ENCODE results near the gene MYOCD.

The MYOCD gene

GRCh38 chr17:12709063-12709462 lies 43.4 kb downstream of the MYOCD start:
- H3K9me3 Mint-ChIP-seq: peaks cover 0 to 1% of the 10 kb centered on the region in 2 donors
- no peaks in the 10 kb centered on the region for H3K27me3 Mint-ChIP-seq
- ATAC-seq (replicated peaks) (no peak), DNase-seq (no peak)
- H3K4me1 Mint-ChIP-seq: no peaks in the 10 kb centered on the region
- H3K36me3 Mint-ChIP-seq: no peaks in the 10 kb centered on the region
- no peak overlapping the region for H3K4me3 Mint-ChIP-seq
- no peak overlapping the region for H3K27ac Mint-ChIP-seq

GRCh38 chr17:12712415-12712814 lies 46.7 kb downstream of the MYOCD start:
- ATAC-seq (replicated peaks): no peak
- H3K4me3 Mint-ChIP-seq: no peak overlapping the region
- no peak for DNase-seq
- H3K36me3 Mint-ChIP-seq: no peaks in the 10 kb centered on the region
- H3K27me3 Mint-ChIP-seq: peaks cover 6% of the 10 kb centered on the region in 2 donors
- H3K27ac Mint-ChIP-seq: no peak overlapping the region
- peaks cover 1 to 4% of the 10 kb centered on the region in 2 donors for H3K9me3 Mint-ChIP-seq
- H3K4me1 Mint-ChIP-seq: no peaks in the 10 kb centered on the region

GRCh38 chr17:12712941-12713340 lies 47.3 kb downstream of the MYOCD start:
- ATAC-seq (replicated peaks) (no peak), DNase-seq (no peak)
- H3K36me3 Mint-ChIP-seq: no peaks in the 10 kb centered on the region
- no peak overlapping the region for H3K4me3 Mint-ChIP-seq
- no peak overlapping the region for H3K27ac Mint-ChIP-seq
- peaks cover 1 to 5% of the 10 kb centered on the region in 2 donors for H3K9me3 Mint-ChIP-seq
- peaks cover 6 to 7% of the 10 kb centered on the region in 2 donors for H3K27me3 Mint-ChIP-seq
- H3K4me1 Mint-ChIP-seq: no peaks in the 10 kb centered on the region

- H3K4me1 Mint-ChIP-seq: no peaks in the 10 kb centered on the region
- ATAC-seq (replicated peaks): no peak
- no peaks in the 10 kb centered on the region for H3K36me3 Mint-ChIP-seq
- peaks cover 5 to 10% of the 10 kb centered on the region in 2 donors for H3K27me3 Mint-ChIP-seq
- peaks cover 4 to 14% of the 10 kb centered on the region in 2 donors for H3K9me3 Mint-ChIP-seq
- H3K4me3 Mint-ChIP-seq: no peak overlapping the region
- DNase-seq: no peak
- H3K27ac Mint-ChIP-seq: no peak overlapping the region
Measured at GRCh38 chr17:12719948-12720347, 54.3 kb downstream of the MYOCD start.

GRCh38 chr17:12721581-12721980 lies 55.9 kb downstream of the MYOCD start:
- Mint-ChIP-seq H3K4me1 (no peaks in the 10 kb centered on the region), H3K36me3 (no peaks in the 10 kb centered on the region), H3K27ac (no peak overlapping the region), H3K4me3 (no peak overlapping the region), H3K27me3 (peaks cover 0 to 6% of the 10 kb centered on the region in 2 donors), H3K9me3 (peaks cover 4 to 10% of the 10 kb centered on the region in 2 donors)
- DNase-seq (no peak), ATAC-seq (replicated peaks) (no peak)

GRCh38 chr17:12722282-12722681 lies 56.6 kb downstream of the MYOCD start:
- no peaks in the 10 kb centered on the region for H3K36me3 Mint-ChIP-seq
- DNase-seq (no peak), ATAC-seq (replicated peaks) (no peak)
- no peaks in the 10 kb centered on the region for H3K4me1 Mint-ChIP-seq
- H3K9me3 Mint-ChIP-seq: peaks cover 4 to 10% of the 10 kb centered on the region in 2 donors
- H3K4me3 Mint-ChIP-seq: no peak overlapping the region
- no peak overlapping the region for H3K27ac Mint-ChIP-seq
- H3K27me3 Mint-ChIP-seq: peaks cover 0 to 6% of the 10 kb centered on the region in 2 donors

GRCh38 chr17:12726131-12726530 lies 60.4 kb downstream of the MYOCD start:
- no peak for ATAC-seq (replicated peaks)
- H3K27me3 Mint-ChIP-seq: peaks cover 4 to 6% of the 10 kb centered on the region in 2 donors
- H3K27ac Mint-ChIP-seq: no peak overlapping the region
- no peak overlapping the region for H3K4me3 Mint-ChIP-seq
- no peaks in the 10 kb centered on the region for H3K9me3 Mint-ChIP-seq
- no peak for DNase-seq
- H3K36me3 Mint-ChIP-seq: no peaks in the 10 kb centered on the region
- no peaks in the 10 kb centered on the region for H3K4me1 Mint-ChIP-seq

- Mint-ChIP-seq H3K9me3 (no peaks in the 10 kb centered on the region), H3K27ac (no peak overlapping the region), H3K27me3 (peaks cover 4 to 6% of the 10 kb centered on the region in 2 donors), H3K4me1 (no peaks in the 10 kb centered on the region), H3K36me3 (no peaks in the 10 kb centered on the region), H3K4me3 (no peak overlapping the region)
- no peak for ATAC-seq (replicated peaks)
- no peak for DNase-seq
Measured at GRCh38 chr17:12727076-12727760, 61.5 kb downstream of the MYOCD start.

GRCh38 chr17:12727881-12728280 lies 62.2 kb downstream of the MYOCD start:
- Mint-ChIP-seq H3K4me1 (no peaks in the 10 kb centered on the region), H3K9me3 (no peaks in the 10 kb centered on the region), H3K36me3 (no peaks in the 10 kb centered on the region), H3K27ac (no peak overlapping the region), H3K27me3 (peaks cover 4 to 6% of the 10 kb centered on the region in 2 donors), H3K4me3 (no peak overlapping the region)
- no peak for DNase-seq
- no peak for ATAC-seq (replicated peaks)

GRCh38 chr17:12729086-12729485 lies 63.4 kb downstream of the MYOCD start:
- Mint-ChIP-seq H3K27ac (no peak overlapping the region), H3K4me1 (no peaks in the 10 kb centered on the region)
- ATAC-seq (replicated peaks): no peak

GRCh38 chr17:12730421-12730820 lies 64.7 kb downstream of the MYOCD start:
- H3K9me3 Mint-ChIP-seq: no peaks in the 10 kb centered on the region
- no peak for ATAC-seq (replicated peaks)

More at GRCh38 chr17:12729086-12729485, 63.4 kb downstream of the MYOCD start:
- no peak overlapping the region for H3K4me3 Mint-ChIP-seq
- no peaks in the 10 kb centered on the region for H3K36me3 Mint-ChIP-seq
- no peak for DNase-seq
- H3K9me3 Mint-ChIP-seq: no peaks in the 10 kb centered on the region
- H3K27me3 Mint-ChIP-seq: peaks cover 4 to 6% of the 10 kb centered on the region in 2 donors

GRCh38 chr17:12730931-12731521 lies 65.3 kb downstream of the MYOCD start:
- Mint-ChIP-seq H3K27me3 (peaks cover 4 to 6% of the 10 kb centered on the region in 2 donors), H3K36me3 (no peaks in the 10 kb centered on the region), H3K9me3 (no peaks in the 10 kb centered on the region), H3K4me3 (no peak overlapping the region), H3K4me1 (no peaks in the 10 kb centered on the region), H3K27ac (no peak overlapping the region)
- ATAC-seq (replicated peaks): no peak
- no peak for DNase-seq

More at GRCh38 chr17:12730421-12730820, 64.7 kb downstream of the MYOCD start:
- no peak for DNase-seq
- Mint-ChIP-seq H3K36me3 (no peaks in the 10 kb centered on the region), H3K4me3 (no peak overlapping the region), H3K27ac (no peak overlapping the region), H3K27me3 (peaks cover 4 to 6% of the 10 kb centered on the region in 2 donors), H3K4me1 (no peaks in the 10 kb centered on the region)

GRCh38 chr17:12731839-12732238 lies 66.1 kb downstream of the MYOCD start:
- Mint-ChIP-seq H3K4me3 (no peak overlapping the region), H3K9me3 (no peaks in the 10 kb centered on the region), H3K4me1 (no peaks in the 10 kb centered on the region), H3K27ac (no peak overlapping the region), H3K27me3 (peaks cover 4 to 6% of the 10 kb centered on the region in 2 donors), H3K36me3 (no peaks in the 10 kb centered on the region)
- DNase-seq: no peak
- no peak for ATAC-seq (replicated peaks)

- no peaks in the 10 kb centered on the region for H3K4me1 Mint-ChIP-seq
- no peak for DNase-seq
- ATAC-seq (replicated peaks): no peak
- no peak overlapping the region for H3K4me3 Mint-ChIP-seq
- H3K36me3 Mint-ChIP-seq: no peaks in the 10 kb centered on the region
- H3K27me3 Mint-ChIP-seq: peaks cover 4 to 6% of the 10 kb centered on the region in 2 donors
- no peak overlapping the region for H3K27ac Mint-ChIP-seq
- no peaks in the 10 kb centered on the region for H3K9me3 Mint-ChIP-seq
Measured at GRCh38 chr17:12732366-12732765, 66.7 kb downstream of the MYOCD start.

- DNase-seq (no peak), ATAC-seq (replicated peaks) (no peak)
- Mint-ChIP-seq H3K9me3 (no peaks in the 10 kb centered on the region), H3K4me1 (no peaks in the 10 kb centered on the region), H3K4me3 (no peak overlapping the region), H3K27me3 (no peaks in the 10 kb centered on the region), H3K36me3 (no peaks in the 10 kb centered on the region), H3K27ac (no peak overlapping the region)
Measured at GRCh38 chr17:12734926-12735325, 69.2 kb downstream of the MYOCD start.

Measured in stimulated activated naive B cell treated with anti-CD40 and anti-IgM and Interleukin-4, amounts not matched to agents 10 μg/mL and 1 μg/mL and 100 μg/mL, for 72 hours (primary cell).